ENCODE results near the gene RNF227.

Gene RNF227

GRCh38 chr17:7929158-7930023, 13.3 kb upstream of the RNF227 start, which contains the start of gene KCNAB3:
Gene KCNAB3, minus strand, starts transcription at chr17:7929856. Its CDS starts 421 bp downstream, at chr17:7929435.
- Histone ChIP-seq H3K27ac (ENCODE audit: low read depth, low read length) (no peak within 1 kb of the TSS), H3K4me1 (ENCODE audit: control insufficient read depth, insufficient read depth, low read length) (peaks cover 4% of the 10 kb centered on the region), H3K9ac (ENCODE audit: low read depth, low read length) (no peak within 1 kb of the TSS), H3K27me3 (ENCODE audit: control insufficient read depth, insufficient read depth, low read length) (peaks cover 53% of the 10 kb centered on the region), H3K4me3 (ENCODE audit: low read depth, low read length) (peak within 1 kb of the TSS; percentile 74), H3K9me3 (ENCODE audit: control insufficient read depth, insufficient read depth, low read length) (no peaks in the 10 kb centered on the region), H3K36me3 (ENCODE audit: control insufficient read depth, insufficient read depth, low read length) (peaks cover 4% of the 10 kb centered on the region; the same call in 1 of the 2 replicates)

- H3K4me3 ChIP-seq (ENCODE audit: low read depth, low read length) = no peak overlapping the region
These were observed 11.5 kb upstream of the RNF227 start for GRCh38 chr17:7927596-7927995.

GRCh38 chr17:7922845-7923628, 6.9 kb upstream of the RNF227 start:
- Histone ChIP-seq H3K9ac (ENCODE audit: low read depth, low read length) (no peak overlapping the region), H3K27me3 (ENCODE audit: control insufficient read depth, insufficient read depth, low read length) (peaks cover 78% of the 10 kb centered on the region), H3K4me3 (ENCODE audit: low read depth, low read length) (peak overlapping the region; percentile 53), H3K36me3 (ENCODE audit: control insufficient read depth, insufficient read depth, low read length) (no peaks in the 10 kb centered on the region), H3K27ac (ENCODE audit: low read depth, low read length) (no peak overlapping the region), H3K9me3 (ENCODE audit: control insufficient read depth, insufficient read depth, low read length) (no peaks in the 10 kb centered on the region), H3K4me1 (ENCODE audit: control insufficient read depth, insufficient read depth, low read length) (peaks cover 13% of the 10 kb centered on the region; the same call in 1 of the 2 replicates)

More at GRCh38 chr17:7927596-7927995, 11.5 kb upstream of the RNF227 start:
- Histone ChIP-seq H3K4me1 (ENCODE audit: control insufficient read depth, insufficient read depth, low read length) (peaks cover 6% of the 10 kb centered on the region), H3K27ac (ENCODE audit: low read depth, low read length) (no peak overlapping the region), H3K36me3 (ENCODE audit: control insufficient read depth, insufficient read depth, low read length) (no peaks in the 10 kb centered on the region), H3K27me3 (ENCODE audit: control insufficient read depth, insufficient read depth, low read length) (peaks cover 67% of the 10 kb centered on the region), H3K9ac (ENCODE audit: low read depth, low read length) (no peak overlapping the region), H3K9me3 (ENCODE audit: control insufficient read depth, insufficient read depth, low read length) (no peaks in the 10 kb centered on the region)

DNA sequence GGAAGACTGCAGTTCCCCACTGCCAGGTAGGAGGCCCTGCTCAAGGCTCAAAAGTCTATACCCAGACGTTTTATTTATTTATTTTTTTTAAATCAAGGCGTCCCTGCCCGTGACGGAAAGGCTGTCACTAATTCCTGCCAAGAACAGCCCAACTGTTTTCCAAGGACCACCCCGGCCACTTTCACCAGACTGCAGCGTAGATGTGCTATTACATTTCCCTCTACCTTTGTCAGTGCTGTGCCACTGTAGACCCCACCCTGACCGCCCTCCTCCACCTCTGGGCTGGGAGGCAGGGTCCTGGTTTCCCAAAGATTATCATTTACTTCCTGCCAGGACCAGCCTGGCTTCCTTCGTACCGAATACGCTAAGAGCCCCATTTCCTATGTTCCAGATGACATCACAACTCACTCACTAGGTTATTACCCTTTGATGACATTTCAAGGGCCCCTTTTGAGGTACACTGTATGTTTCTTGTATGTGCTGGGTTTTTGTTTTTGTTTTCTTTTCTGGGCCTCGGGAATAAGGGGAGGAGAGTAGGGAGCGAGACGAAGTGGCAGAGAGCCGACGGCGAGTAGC, 6.3 kb upstream of the RNF227 start:
- peak overlapping the region; percentile 53 for H3K4me3 ChIP-seq (ENCODE audit: low read depth, low read length)
- H3K4me1 ChIP-seq (ENCODE audit: control insufficient read depth, insufficient read depth, low read length) = peaks cover 13% of the 10 kb centered on the region; the same call in 1 of the 2 replicates
- H3K27ac ChIP-seq (ENCODE audit: low read depth, low read length) = no peak overlapping the region
- H3K9me3 ChIP-seq (ENCODE audit: control insufficient read depth, insufficient read depth, low read length) = no peaks in the 10 kb centered on the region
- peaks cover 75% of the 10 kb centered on the region for H3K27me3 ChIP-seq (ENCODE audit: control insufficient read depth, insufficient read depth, low read length)
- H3K9ac ChIP-seq (ENCODE audit: low read depth, low read length) = no peak overlapping the region
- no peaks in the 10 kb centered on the region for H3K36me3 ChIP-seq (ENCODE audit: control insufficient read depth, insufficient read depth, low read length)

GRCh38 chr17:7916808-7917207, 719 bp upstream of the RNF227 start:
- peaks cover 47% of the 10 kb centered on the region for H3K27me3 ChIP-seq (ENCODE audit: control insufficient read depth, insufficient read depth, low read length)
- no peak overlapping the region for H3K9ac ChIP-seq (ENCODE audit: low read depth, low read length)
- no peaks in the 10 kb centered on the region for H3K36me3 ChIP-seq (ENCODE audit: control insufficient read depth, insufficient read depth, low read length)
- H3K9me3 ChIP-seq (ENCODE audit: control insufficient read depth, insufficient read depth, low read length) = no peaks in the 10 kb centered on the region
- H3K4me1 ChIP-seq (ENCODE audit: control insufficient read depth, insufficient read depth, low read length) = peaks cover 5% of the 10 kb centered on the region; the same call in 1 of the 2 replicates
- H3K4me3 ChIP-seq (ENCODE audit: low read depth, low read length) = no peak overlapping the region
- no peak overlapping the region for H3K27ac ChIP-seq (ENCODE audit: low read depth, low read length)

- peak overlapping the region; percentile 63; the same call in 1 of the 2 replicates for H3K4me3 ChIP-seq (ENCODE audit: low read depth, low read length)
- H3K9ac ChIP-seq (ENCODE audit: low read depth, low read length) = no peak overlapping the region
- H3K27ac ChIP-seq (ENCODE audit: low read depth, low read length) = no peak overlapping the region
These were observed 245 bp upstream of the RNF227 start for GRCh38 chr17:7916385-7916682.

DNA sequence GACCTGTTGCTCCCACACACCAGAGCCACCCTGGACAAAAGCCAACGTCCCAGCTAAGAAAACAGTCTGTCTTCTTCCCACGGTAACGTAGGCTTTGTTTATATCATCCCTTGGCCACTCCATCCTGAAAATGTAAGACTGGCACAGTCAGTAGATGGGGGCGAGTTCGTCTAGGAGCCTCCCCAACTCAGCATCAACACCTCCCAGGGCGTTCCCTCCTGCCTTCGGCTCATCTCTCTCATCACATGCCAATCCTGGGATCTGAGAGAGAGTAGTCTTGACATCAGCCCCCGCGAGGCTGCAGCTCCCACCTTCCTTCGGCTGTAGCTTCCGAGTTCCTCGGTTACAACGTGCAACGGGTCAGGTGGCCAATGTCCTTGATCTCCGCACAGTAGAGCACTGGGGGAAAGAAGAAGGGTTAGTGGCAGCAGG, 894 bp downstream of the RNF227 start:
- H3K9ac ChIP-seq (ENCODE audit: low read depth, low read length) = no peak overlapping the region
- H3K27ac ChIP-seq (ENCODE audit: low read depth, low read length) = no peak overlapping the region

More at GRCh38 chr17:7916385-7916682, 245 bp upstream of the RNF227 start:
- Histone ChIP-seq H3K27me3 (ENCODE audit: control insufficient read depth, insufficient read depth, low read length) (peaks cover 42% of the 10 kb centered on the region), H3K9me3 (ENCODE audit: control insufficient read depth, insufficient read depth, low read length) (no peaks in the 10 kb centered on the region), H3K36me3 (ENCODE audit: control insufficient read depth, insufficient read depth, low read length) (no peaks in the 10 kb centered on the region), H3K4me1 (ENCODE audit: control insufficient read depth, insufficient read depth, low read length) (peaks cover 5% of the 10 kb centered on the region; the same call in 1 of the 2 replicates)

GRCh38 chr17:7912927-7913524, 3.1 kb downstream of the RNF227 start:
- Histone ChIP-seq H3K9me3 (ENCODE audit: control insufficient read depth, insufficient read depth, low read length) (no peaks in the 10 kb centered on the region), H3K27me3 (ENCODE audit: control insufficient read depth, insufficient read depth, low read length) (peaks cover 28% of the 10 kb centered on the region), H3K9ac (ENCODE audit: low read depth, low read length) (no peak overlapping the region), H3K36me3 (ENCODE audit: control insufficient read depth, insufficient read depth, low read length) (peaks cover 13% of the 10 kb centered on the region; the same call in 1 of the 2 replicates), H3K4me3 (ENCODE audit: low read depth, low read length) (no peak overlapping the region), H3K4me1 (ENCODE audit: control insufficient read depth, insufficient read depth, low read length) (peaks cover 5% of the 10 kb centered on the region; the same call in 1 of the 2 replicates), H3K27ac (ENCODE audit: low read depth, low read length) (no peak overlapping the region)

More for the DNA sequence above, 894 bp downstream of the RNF227 start:
- H3K4me3 ChIP-seq (ENCODE audit: low read depth, low read length) = peak overlapping the region; percentile 63
- peaks cover 34% of the 10 kb centered on the region for H3K27me3 ChIP-seq (ENCODE audit: control insufficient read depth, insufficient read depth, low read length)
- H3K4me1 ChIP-seq (ENCODE audit: control insufficient read depth, insufficient read depth, low read length) = peaks cover 5% of the 10 kb centered on the region; the same call in 1 of the 2 replicates
- H3K36me3 ChIP-seq (ENCODE audit: control insufficient read depth, insufficient read depth, low read length) = 0 out of 2 replicates have a peak, but pooled peaks cover 5% of the 10 kb centered on the region
- H3K9me3 ChIP-seq (ENCODE audit: control insufficient read depth, insufficient read depth, low read length) = no peaks in the 10 kb centered on the region

GRCh38 chr17:7911116-7911515, 5.0 kb downstream of the RNF227 start:
- H3K27ac ChIP-seq (ENCODE audit: low read depth, low read length) = no peak overlapping the region
- H3K9ac ChIP-seq (ENCODE audit: low read depth, low read length) = no peak overlapping the region
- no peaks in the 10 kb centered on the region for H3K9me3 ChIP-seq (ENCODE audit: control insufficient read depth, insufficient read depth, low read length)
- H3K4me1 ChIP-seq (ENCODE audit: control insufficient read depth, insufficient read depth, low read length) = peaks cover 5% of the 10 kb centered on the region; the same call in 1 of the 2 replicates
- H3K27me3 ChIP-seq (ENCODE audit: control insufficient read depth, insufficient read depth, low read length) = peaks cover 13% of the 10 kb centered on the region
- no peak overlapping the region for H3K4me3 ChIP-seq (ENCODE audit: low read depth, low read length)
- H3K36me3 ChIP-seq (ENCODE audit: control insufficient read depth, insufficient read depth, low read length) = peaks cover 25% of the 10 kb centered on the region

DNA sequence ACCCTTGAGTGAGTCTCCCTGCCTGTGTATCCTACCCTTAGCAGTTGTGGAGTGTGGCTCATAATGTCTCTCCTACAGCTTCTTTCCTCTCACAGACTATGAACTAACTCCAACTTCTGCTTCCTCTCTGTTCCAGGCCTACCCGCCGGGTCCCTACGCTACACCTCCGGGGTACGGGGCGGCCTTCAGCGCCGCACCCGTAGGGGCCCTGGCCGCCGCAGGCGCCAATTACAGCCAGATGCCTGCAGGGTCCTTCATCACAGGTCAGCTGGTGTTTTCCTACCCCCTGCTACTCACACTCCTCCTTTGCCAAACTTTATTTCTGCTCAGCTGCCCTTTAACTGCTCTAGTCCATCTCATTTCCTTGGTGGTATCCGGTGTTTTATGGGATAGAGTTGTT, 5.4 kb downstream of the RNF227 start:
- H3K36me3 ChIP-seq (ENCODE audit: control insufficient read depth, insufficient read depth, low read length) = peaks cover 25% of the 10 kb centered on the region
- no peak overlapping the region for H3K9ac ChIP-seq (ENCODE audit: low read depth, low read length)
- 0 out of 2 replicates have a peak, but pooled peaks cover 5% of the 10 kb centered on the region for H3K4me1 ChIP-seq (ENCODE audit: control insufficient read depth, insufficient read depth, low read length)
- H3K4me3 ChIP-seq (ENCODE audit: low read depth, low read length) = no peak overlapping the region
- peaks cover 11% of the 10 kb centered on the region for H3K27me3 ChIP-seq (ENCODE audit: control insufficient read depth, insufficient read depth, low read length)
- no peak overlapping the region for H3K27ac ChIP-seq (ENCODE audit: low read depth, low read length)
- H3K9me3 ChIP-seq (ENCODE audit: control insufficient read depth, insufficient read depth, low read length) = no peaks in the 10 kb centered on the region
